DND-41 (cell line): ENCODE data around the gene UAP1L1.

Experiments
- CTCF ChIP-seq: IDR thresholded peaks from 2 replicates; pipeline ENCODE4 v1.5.1; 2012; ENCODE audit warnings: borderline replicate concordance, low read length, moderate library complexity, mild to moderate bottlenecking; ENCODE audit not compliant: poor library complexity, severe bottlenecking; ENCODE audit errors: extremely low read depth
- EZH2 ChIP-seq: IDR thresholded peaks from 3 replicates; pipeline ENCODE4 v1.6.1; 2012; ENCODE audit warnings: borderline replicate concordance, low read depth, mild to moderate bottlenecking, moderate library complexity, low read length, inconsistent platforms; ENCODE audit not compliant: severe bottlenecking

DNA sequence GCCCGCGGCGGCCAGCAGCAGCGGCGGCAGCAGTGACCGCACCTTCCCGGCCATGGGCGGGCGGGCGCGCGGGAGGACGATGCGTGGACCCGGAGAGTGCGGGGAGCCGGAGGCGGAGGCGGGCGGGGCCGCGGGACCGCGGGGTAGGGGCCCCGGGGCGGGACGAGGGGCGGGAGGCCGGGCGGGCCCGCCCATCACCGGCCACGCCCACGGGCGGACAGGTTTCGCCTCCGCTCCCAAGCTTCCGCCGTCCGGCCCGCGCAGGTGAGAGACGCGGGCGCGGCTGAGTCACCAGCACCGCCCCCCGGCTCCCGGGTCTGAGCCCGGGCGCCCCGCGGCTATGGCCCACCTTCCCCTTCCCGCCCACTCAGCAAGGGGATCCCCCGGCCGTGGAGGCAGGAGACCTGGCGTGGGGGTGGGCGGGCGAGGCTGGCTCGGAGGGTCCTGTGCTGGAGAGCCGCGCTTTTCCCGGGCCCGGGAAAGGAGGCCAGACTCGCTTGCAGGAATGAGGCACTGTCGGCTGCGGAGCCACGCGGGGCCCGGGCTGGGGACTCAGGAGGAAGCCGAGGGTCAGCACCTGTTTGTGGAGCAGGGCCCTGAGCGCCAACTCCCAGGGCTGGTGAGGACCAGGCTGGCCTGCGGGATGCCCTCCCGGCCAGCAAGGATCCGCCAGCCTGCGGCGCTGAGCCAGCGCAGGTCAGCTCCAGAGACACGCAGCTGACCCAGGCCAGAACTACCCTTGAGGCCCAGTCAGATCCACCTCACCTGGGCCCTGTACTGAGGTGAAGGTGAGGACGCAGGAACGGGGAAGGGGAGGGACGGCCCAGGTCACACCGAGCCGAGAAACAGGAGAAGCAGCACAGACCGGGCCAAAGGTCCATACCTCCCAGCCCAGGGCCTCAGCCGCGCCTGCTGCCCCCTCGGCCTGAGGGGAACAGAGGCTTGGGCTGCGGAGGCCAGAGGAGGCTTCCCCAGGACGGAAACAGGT, 23.1 kb upstream of the UAP1L1 start, which contains the start of gene ENTPD2:
- TF ChIP-seq CTCF (no peak), EZH2 (no peak)
